ENCODE results near the gene EEIG1. TPM values are rescaled to one million over a fixed set of nuclear protein-coding genes. Genes with fewer than 3 reads are reported as not detected.

EEIG1 gene
- total RNA-seq, 1 donor from 2014 or later = 41.4 TPM

- H3K4me3 Mint-ChIP-seq (ENCODE audit: unreplicated experiment) = no peak overlapping the region
- no peaks in the 10 kb centered on the region for H3K27me3 Mint-ChIP-seq (ENCODE audit: unreplicated experiment)
- no peaks in the 10 kb centered on the region for H3K9me3 Mint-ChIP-seq (ENCODE audit: unreplicated experiment)
- DNase-seq (ENCODE audit: extremely low spot score, unreplicated experiment) = no peak
- H3K4me1 Mint-ChIP-seq (ENCODE audit: unreplicated experiment) = peaks cover 83% of the 10 kb centered on the region
- H3K27ac Mint-ChIP-seq (ENCODE audit: unreplicated experiment) = no peak overlapping the region
- H3K36me3 Mint-ChIP-seq (ENCODE audit: unreplicated experiment) = peaks cover 2% of the 10 kb centered on the region
- no peak for TF ChIP-seq CTCF (IDR thresholded peaks at IDR 0.05)
Measured at GRCh38 chr9:127974769-127975261, 6.0 kb downstream of the EEIG1 start.

- no peak for TF ChIP-seq CTCF (IDR thresholded peaks at IDR 0.05)
- peaks cover 2% of the 10 kb centered on the region for H3K36me3 Mint-ChIP-seq (ENCODE audit: unreplicated experiment)
- H3K4me3 Mint-ChIP-seq (ENCODE audit: unreplicated experiment) = no peak overlapping the region
- peaks cover 84% of the 10 kb centered on the region for H3K4me1 Mint-ChIP-seq (ENCODE audit: unreplicated experiment)
- DNase-seq (ENCODE audit: extremely low spot score, unreplicated experiment) = no peak
- H3K27ac Mint-ChIP-seq (ENCODE audit: unreplicated experiment) = peak overlapping the region; percentile 61
- H3K9me3 Mint-ChIP-seq (ENCODE audit: unreplicated experiment) = no peaks in the 10 kb centered on the region
- no peaks in the 10 kb centered on the region for H3K27me3 Mint-ChIP-seq (ENCODE audit: unreplicated experiment)
Measured at GRCh38 chr9:127974001-127974768, 6.6 kb downstream of the EEIG1 start.

- H3K4me1 Mint-ChIP-seq (ENCODE audit: unreplicated experiment) = peaks cover 86% of the 10 kb centered on the region
- DNase-seq (ENCODE audit: extremely low spot score, unreplicated experiment) = no peak
- peak overlapping the region; percentile 42 for H3K27ac Mint-ChIP-seq (ENCODE audit: unreplicated experiment)
- H3K4me3 Mint-ChIP-seq (ENCODE audit: unreplicated experiment) = no peak overlapping the region
- H3K9me3 Mint-ChIP-seq (ENCODE audit: unreplicated experiment) = no peaks in the 10 kb centered on the region
- H3K27me3 Mint-ChIP-seq (ENCODE audit: unreplicated experiment) = no peaks in the 10 kb centered on the region
- H3K36me3 Mint-ChIP-seq (ENCODE audit: unreplicated experiment) = peaks cover 2% of the 10 kb centered on the region
- no peak for TF ChIP-seq CTCF (IDR thresholded peaks at IDR 0.05)
Measured at GRCh38 chr9:127973169-127974000, 7.4 kb downstream of the EEIG1 start.

GRCh38 chr9:127972236-127972871 lies 8.4 kb downstream of the EEIG1 start:
- DNase-seq (ENCODE audit: extremely low spot score, unreplicated experiment) = no peak
- H3K4me1 Mint-ChIP-seq (ENCODE audit: unreplicated experiment) = peaks cover 86% of the 10 kb centered on the region
- peak overlapping the region; percentile 69 for H3K27ac Mint-ChIP-seq (ENCODE audit: unreplicated experiment)
- no peak for TF ChIP-seq CTCF (IDR thresholded peaks at IDR 0.05)
- H3K27me3 Mint-ChIP-seq (ENCODE audit: unreplicated experiment) = no peaks in the 10 kb centered on the region
- no peaks in the 10 kb centered on the region for H3K9me3 Mint-ChIP-seq (ENCODE audit: unreplicated experiment)
- peaks cover 2% of the 10 kb centered on the region for H3K36me3 Mint-ChIP-seq (ENCODE audit: unreplicated experiment)
- H3K4me3 Mint-ChIP-seq (ENCODE audit: unreplicated experiment) = no peak overlapping the region
